Thyroid gland (tissue), 4 donors: ENCODE measurements around the gene BCS1L.

Experiments used
- CTCF ChIP-seq, 6 experiments: fragments of 200-600 bp in 3 of 6; fragments of 450-650 bp in 3 of 6; sonication (generic) in 3 of 6; IDR thresholded peaks; one replicate each; pipeline ENCODE4 v1.5.1; 2016 to 2019; ENCODE audit warnings: antibody characterized with exemption in 6 of 6, mild to moderate bottlenecking in 2 of 6, inconsistent platforms in 1 of 6, moderate library complexity in 1 of 6
- POLR2A ChIP-seq, 2 donors: fragments of 450-650 bp; IDR thresholded peaks; one replicate each; pipeline ENCODE4 v1.6.1; 2017; ENCODE audit warnings: antibody characterized with exemption in 2 of 2, mild to moderate bottlenecking in 2 of 2, moderate library complexity in 1 of 2

GRCh38 chr2:218703341-218703740 is 43.9 kb downstream of the BCS1L start:
- no peak for TF ChIP-seq POLR2A (IDR thresholded peaks at IDR 0.05)
- TF ChIP-seq CTCF (IDR thresholded peaks at IDR 0.05) = no peak
